IMR-90 (cell line): Measurements from ENCODE around the gene RPS19BP1. TPM values are rescaled to one million over a fixed set of nuclear protein-coding genes. Genes with fewer than 3 reads are reported as not detected.
"Not testable (repeated sequence)": the region's sequence is repeated elsewhere in the genome, so short reads cannot be mapped to it uniquely, and the experiment has no call there.

ENCODE experiments used
- ATAC-seq: fragments of 200-7000 bp; cut with Tn5 transposase; 2 replicates; pipeline ENCODE4 v1.9.1; 2020; ENCODE audit warnings: low read depth, mild to moderate bottlenecking, moderate library complexity
- BruUV-seq: library from RNA; stranded (reverse); fragments of 400-500 nt; replicated peaks from 2 replicates; lab custom pipeline; 2021; lab: Mats Ljungman, UMichigan
- CTCF ChIA-PET: fragments of 300-600 bp; formaldehyde crosslinking; extraction: SDS; loops from one replicate; lab custom pipeline; 2021; ENCODE audit warnings: antibody characterized with exemption; lab: Yijun Ruan, JAX
- POLR2A ChIA-PET: fragments of 300-600 bp; sonication (Branson Sonifier 250); formaldehyde crosslinking; loops from one replicate; lab custom pipeline; 2022; ENCODE audit warnings: antibody characterized with exemption; ENCODE audit not compliant: unreplicated experiment; lab: Charles Lee
- DNase-seq: peaks from one replicate; pipeline ENCODE4 v3.0.0; 2013
- H2AFZ ChIP-seq: replicated peaks from 2 replicates; pipeline ENCODE3; 2013; ENCODE audit warnings: low read length, mild to moderate bottlenecking; ENCODE audit not compliant: poor library complexity
- H2AK5ac ChIP-seq: 2 replicates; pipeline ENCODE4 v1.6.1; 2013; ENCODE audit warnings: low read depth, low read length, inconsistent platforms
- H2AK9ac ChIP-seq: replicated peaks from 2 replicates; pipeline ENCODE3; 2013; ENCODE audit warnings: mild to moderate bottlenecking, low read depth, low read length, moderate library complexity; ENCODE audit not compliant: poor library complexity
- H2BK120ac ChIP-seq: 2 replicates; pipeline ENCODE4 v1.6.1; 2013; ENCODE audit warnings: low read depth, low read length, inconsistent platforms
- H2BK15ac ChIP-seq: 3 replicates; pipeline ENCODE4 v1.6.1; 2013; ENCODE audit warnings: low read depth, low read length, inconsistent platforms
- H2BK20ac ChIP-seq: 2 replicates; pipeline ENCODE4 v1.6.1; 2013; ENCODE audit warnings: low read depth, mild to moderate bottlenecking, inconsistent platforms, low read length, moderate library complexity
- H2BK5ac ChIP-seq: 2 replicates; pipeline ENCODE4 v1.6.1; 2013; ENCODE audit warnings: mild to moderate bottlenecking, low read depth, low read length, inconsistent platforms; ENCODE audit not compliant: poor library complexity, severe bottlenecking
- H3K14ac ChIP-seq: replicated peaks from 2 replicates; pipeline ENCODE4 v1.6.1; 2013; ENCODE audit warnings: low read depth, low read length, inconsistent platforms
- H3K18ac ChIP-seq: 2 replicates; pipeline ENCODE4 v1.6.1; 2013; ENCODE audit warnings: low read depth, low read length, control low read depth
- H3K23ac ChIP-seq: 2 replicates; pipeline ENCODE4 v1.6.1; 2013; ENCODE audit warnings: low read depth, low read length, inconsistent platforms
- H3K27ac ChIP-seq: 2 replicates; pipeline ENCODE4 v1.5.1; 2013; ENCODE audit warnings: mild to moderate bottlenecking, control low read depth, low read length; ENCODE audit not compliant: insufficient read depth
- H3K27me3 ChIP-seq: 2 replicates; pipeline ENCODE4 v1.6.1; 2013; ENCODE audit warnings: low read length; ENCODE audit not compliant: control insufficient read depth, insufficient read depth
- H3K36me3 ChIP-seq: 2 replicates; pipeline ENCODE4 v1.6.1; 2013; ENCODE audit warnings: low read length, mixed read lengths; ENCODE audit not compliant: control insufficient read depth, insufficient read depth
- H3K4ac ChIP-seq: 2 replicates; pipeline ENCODE4 v1.6.1; 2013; ENCODE audit warnings: low read depth, low read length, inconsistent platforms
- H3K4me1 ChIP-seq: 2 replicates; pipeline ENCODE4 v1.6.1; 2013; ENCODE audit warnings: low read length, mixed read lengths; ENCODE audit not compliant: control insufficient read depth, insufficient read depth
- H3K4me2 ChIP-seq: 2 replicates; pipeline ENCODE4 v1.6.1; 2013; ENCODE audit warnings: low read depth, mild to moderate bottlenecking, control low read depth, low read length, moderate library complexity
- H3K4me3 ChIP-seq: 2 replicates; pipeline ENCODE4 v1.5.1; 2013; ENCODE audit warnings: low read depth, mild to moderate bottlenecking, control low read depth, low read length, moderate library complexity; ENCODE audit not compliant: insufficient read depth
- H3K56ac ChIP-seq: 2 replicates; pipeline ENCODE4 v1.6.1; 2013; ENCODE audit warnings: low read length, inconsistent platforms; ENCODE audit not compliant: insufficient read depth; ENCODE audit errors: extremely low read depth
- H3K79me1 ChIP-seq, 2 experiments: 2 replicates each; pipeline ENCODE4 v1.6.1; 2013; ENCODE audit warnings: low read length in 2 of 2, inconsistent platforms in 1 of 2, low read depth in 1 of 2
- H3K9ac ChIP-seq: 2 replicates; pipeline ENCODE4 v1.6.1; 2013; ENCODE audit warnings: low read depth, low read length, control low read depth
- H3K9me1 ChIP-seq: 2 replicates; pipeline ENCODE4 v1.6.1; 2013; ENCODE audit warnings: low read length, inconsistent platforms; ENCODE audit not compliant: insufficient read depth
- H3K9me3 ChIP-seq: 2 replicates; pipeline ENCODE4 v1.6.1; 2013; ENCODE audit warnings: low read length; ENCODE audit not compliant: control insufficient read depth, insufficient read depth
- H4K20me1 ChIP-seq: 2 replicates; pipeline ENCODE4 v1.6.1; 2013; ENCODE audit warnings: low read length, inconsistent platforms; ENCODE audit not compliant: insufficient read depth
- H4K5ac ChIP-seq: 2 replicates; pipeline ENCODE4 v1.6.1; 2013; ENCODE audit warnings: mild to moderate bottlenecking, low read depth, low read length, control low read depth
- H4K8ac ChIP-seq, 2 experiments: 2 replicates each; pipeline ENCODE4 v1.6.1; 2013; ENCODE audit warnings: low read depth in 2 of 2, low read length in 2 of 2, control low read depth in 1 of 2, inconsistent platforms in 1 of 2
- H4K91ac ChIP-seq: 2 replicates; pipeline ENCODE4 v1.6.1; 2013; ENCODE audit warnings: low read depth, low read length, inconsistent platforms; ENCODE audit not compliant: insufficient read depth
- POLR2A ChIP-seq: IDR thresholded peaks from 2 replicates; pipeline ENCODE4 v1.6.1; 2012; ENCODE audit warnings: mild to moderate bottlenecking, low read depth, low read length
- RAD21 ChIP-seq: IDR thresholded peaks from 2 replicates; pipeline ENCODE4 v1.6.1; 2012; ENCODE audit warnings: low read length, improper control_type of control experiment
- WGBS, 2 experiments: methylation state at CpG; one replicate each; pipeline versions ENCODE4 v1.1.5 to v1.1.7; 2013; ENCODE audit warnings: missing lambda C conversion rate in 2 of 2; ENCODE audit not compliant: insufficient read length in 1 of 2; ENCODE audit errors: extremely low coverage in 2 of 2; 5-methylcytosine and 5-hydroxymethylcytosine counted together
- dilution Hi-C: fragments of 300-500 bp; cut with HindIII; formaldehyde crosslinking; loops from one replicate; pipeline ENCODE4 v1.14.3; 2018; ENCODE audit warnings: low sequenced_read_pairs; ENCODE audit not compliant: unreplicated experiment
- in situ Hi-C: fragments of 300-500 bp; cut with MboI; formaldehyde crosslinking; loops from 3 replicates; pipeline ENCODE4 v1.14.3; 2019; ENCODE audit warnings: low sequenced_read_pairs, inconsistent platforms, mixed read lengths
- intact Hi-C: fragments of 100-400 bp; cut with micrococcal nuclease; formaldehyde crosslinking; loops from 2 replicates; pipeline ENCODE4 v1.10.0; 2022
- polyA plus RNA-seq, 3 experiments: library from polyadenylated mRNA; depleted of rRNA; stranded (reverse); fragments of >200 nt; gene quantifications; 2 replicates each; pipeline ENCODE4 v1.2.3, GENCODE V29; 2012; ENCODE audit warnings: low replicate concordance in 1 of 3
- total RNA-seq: library from RNA; depleted of rRNA; stranded (reverse); fragments of >200 nt; gene quantifications from 2 replicates; pipeline ENCODE4 v1.2.3, GENCODE V29; 2012

RPS19BP1 gene
- total and polyA plus RNA-seq, 2 of the 4 experiments (the other 2 are of a cell fraction) = 33.0 to 95.4 TPM

DNA sequence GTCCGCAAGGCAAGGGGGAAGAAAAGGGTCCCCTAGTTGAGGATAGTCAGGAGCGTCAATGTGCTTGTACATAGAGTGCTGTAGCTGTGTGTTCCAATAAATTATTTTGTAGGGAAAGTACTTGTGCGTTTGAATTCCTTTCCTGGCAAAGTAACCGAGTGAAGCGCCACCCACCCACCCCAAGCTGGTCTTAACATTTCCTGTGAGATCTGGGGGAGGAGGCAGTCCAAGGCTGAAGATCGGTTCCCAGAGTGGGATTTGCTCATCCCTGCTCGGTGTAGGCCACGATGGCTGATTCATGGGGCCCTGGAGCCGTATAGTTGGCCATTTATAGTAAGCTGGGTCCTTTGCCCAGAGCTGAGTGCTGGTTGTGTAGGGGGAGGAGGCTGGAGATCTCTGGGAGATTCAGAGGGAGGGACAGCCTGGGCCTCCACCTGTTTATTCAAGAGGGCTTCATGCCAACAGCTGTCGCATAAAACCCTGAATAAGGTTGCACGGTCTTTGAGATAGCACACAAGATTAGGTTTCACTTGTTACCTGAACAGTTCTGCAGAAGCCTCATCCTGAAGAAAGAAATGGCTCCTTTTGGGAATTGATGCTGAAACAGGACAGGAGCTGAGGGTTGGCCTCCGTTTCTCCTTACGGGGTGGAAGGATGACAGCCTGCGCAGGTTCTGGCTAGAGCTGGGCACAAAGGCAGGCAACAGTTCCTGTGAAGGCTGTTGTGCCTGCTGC, 9.8 kb downstream of the RPS19BP1 start:
- Histone ChIP-seq H3K9me1 (peaks cover 6% of the 10 kb centered on the region; the same call in 1 of the 2 replicates), H4K20me1 (peaks cover 71% of the 10 kb centered on the region), H2BK15ac (no peak overlapping the region), H4K91ac (no peak overlapping the region), H2BK20ac (no peak overlapping the region), H4K8ac (peak overlapping the region in 1 of 2 experiments; percentile 48; a peak in 2 of 4 replicates), H3K9ac (peak overlapping the region; percentile 99), H3K9me3 (no peaks in the 10 kb centered on the region), H3K18ac (no peak overlapping the region), H2AK9ac (peak overlapping the region; percentile 66), H3K4me2 (peak overlapping the region; percentile 94), H3K4me3 (peak overlapping the region; percentile 89), H3K4me1 (peaks cover 4% of the 10 kb centered on the region), H3K4ac (peak overlapping the region; percentile 26; the same call in 1 of the 2 replicates), H2AFZ (peak overlapping the region; percentile 50), H3K27ac (peak overlapping the region; percentile 16), H3K36me3 (peaks cover 34% of the 10 kb centered on the region), H3K23ac (peak overlapping the region; percentile 91), H2BK120ac (no peak overlapping the region), H2AK5ac (peak overlapping the region; percentile 3; the same call in 1 of the 2 replicates), H2BK5ac (peak overlapping the region; percentile 20), H3K27me3 (no peaks in the 10 kb centered on the region), H3K56ac (peak overlapping the region; percentile 27), H3K79me1 (peaks cover 12 to 66% of the 10 kb centered on the region in 2 experiments), H3K14ac (peak overlapping the region; percentile 58), H4K5ac (peak overlapping the region; percentile 1; the same call in 1 of the 2 replicates)
- CTCF ChIA-PET = no interaction called here
- WGBS, 2 experiments = 44% methylated on average over 2 of the region's 14 CpGs; no CpG with 5 or more reads in 1 of the 2 experiments
- ATAC-seq (no peak), DNase-seq (peak; percentile 66)
- in situ Hi-C loops (loop anchor here (10.0 kb wide), 1 partner anchor 208 kb away; the partner anchor contains the start of gene RPL3), intact Hi-C loops (loop anchor here (5.0 to 10.0 kb wide), 2 partner anchors 118 to 350 kb away; no protein-coding TSS in a partner anchor), dilution Hi-C loops (no loop called here)
- TF ChIP-seq POLR2A = peak; percentile 87; the same call in 1 of the 2 replicates
- TF ChIP-seq RAD21 = no peak
- POLR2A ChIA-PET = interaction anchor here (0.6 to 1.1 kb wide), 5 partner anchors 20 to 585 kb away, joined by 4 to 8 read pairs (median 4); partner anchors contain the start of gene MIEF1
- no TSS peak for BruUV-seq

DNA sequence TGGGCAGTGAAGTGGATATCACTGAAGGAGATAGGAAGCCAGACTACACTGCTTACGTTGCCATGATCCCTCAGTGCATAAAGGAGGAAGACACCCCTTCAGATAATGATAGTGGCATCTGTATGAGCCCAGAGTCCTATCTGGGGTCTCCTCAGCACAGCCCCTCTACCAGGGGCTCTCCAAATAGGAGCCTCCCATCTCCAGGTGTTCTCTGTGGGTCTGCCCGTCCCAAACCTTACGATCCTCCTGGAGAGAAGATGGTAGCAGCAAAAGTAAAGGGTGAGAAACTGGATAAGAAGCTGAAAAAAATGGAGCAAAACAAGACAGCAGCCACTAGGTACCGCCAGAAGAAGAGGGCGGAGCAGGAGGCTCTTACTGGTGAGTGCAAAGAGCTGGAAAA, 10.5 kb downstream of the RPS19BP1 start:
- POLR2A ChIA-PET = interaction anchor here (1.0 to 1.1 kb wide), 2 partner anchors 28 to 77 kb away, joined by 4 read pairs; no protein-coding TSS in a partner anchor
- dilution Hi-C loops, H2BK15ac ChIP-seq, H3K4me1 ChIP-seq, CTCF ChIA-PET, H4K91ac ChIP-seq, H2BK5ac ChIP-seq, H3K9me3 ChIP-seq, H3K18ac ChIP-seq, H3K27me3 ChIP-seq, H3K9me1 ChIP-seq, H4K5ac ChIP-seq, H2BK120ac ChIP-seq, H4K8ac ChIP-seq, DNase-seq, H2AK9ac ChIP-seq, BruUV-seq, H2BK20ac ChIP-seq, H2AFZ ChIP-seq, ATAC-seq, H2AK5ac ChIP-seq: not testable (repeated sequence)
- Histone ChIP-seq H3K36me3 (peaks cover 34% of the 10 kb centered on the region), H3K79me1 (peaks cover 17 to 65% of the 10 kb centered on the region in 2 experiments), H3K14ac (peak overlapping the region; percentile 99), H3K4ac (0 out of 2 replicates have a peak overlapping the region, but pooled peaks have one; percentile 13), H3K23ac (peak overlapping the region; percentile 83), H3K4me3 (peak overlapping the region; percentile 89), H3K27ac (0 out of 2 replicates have a peak overlapping the region, but pooled peaks have one; percentile 3), H3K56ac (peak overlapping the region; percentile 67; the same call in 1 of the 2 replicates), H3K9ac (peak overlapping the region; percentile 99), H4K20me1 (peaks cover 65% of the 10 kb centered on the region), H3K4me2 (peak overlapping the region; percentile 94)
- in situ Hi-C loops = loop anchor here (10.0 kb wide), 1 partner anchor 207 kb away; the partner anchor contains the start of gene RPL3
- no CpG with 5 or more reads among the region's 5 CpGs for WGBS, 2 experiments
- intact Hi-C loops = loop anchor here (5.0 to 10.0 kb wide), 2 partner anchors 117 to 350 kb away; no protein-coding TSS in a partner anchor
